Fibroblast of lung (primary cell): ENCODE data around the gene EDC4. TPM values are rescaled to one million over a fixed set of nuclear protein-coding genes. Genes with fewer than 3 reads are reported as not detected.

ENCODE experiments used
- DNase-seq, 2 donors: peaks; one replicate each; pipeline versions ENCODE4 v3.0.0 to v3.0.0-alpha.2; 2010; ENCODE audit warnings: low read depth in 2 of 2
- H2AFZ ChIP-seq: 2 replicates; pipeline ENCODE4 v1.5.1; 2012; ENCODE audit warnings: low read length, control low read depth, inconsistent platforms
- H3K27ac ChIP-seq: 2 replicates; pipeline ENCODE4 v1.5.1; 2011; ENCODE audit warnings: low read length, control low read depth; ENCODE audit not compliant: insufficient read depth
- H3K27me3 ChIP-seq: 2 replicates; pipeline ENCODE4 v1.5.1; 2011; ENCODE audit warnings: mild to moderate bottlenecking, low read length; ENCODE audit not compliant: control insufficient read depth, insufficient read depth
- H3K36me3 ChIP-seq: 2 replicates; pipeline ENCODE4 v1.5.1; 2011; ENCODE audit warnings: low read length; ENCODE audit not compliant: control insufficient read depth, insufficient read depth
- H3K4me1 ChIP-seq: 2 replicates; pipeline ENCODE4 v1.5.1; 2011; ENCODE audit warnings: low read length; ENCODE audit not compliant: control insufficient read depth, insufficient read depth; ENCODE audit errors: extremely low read depth
- H3K4me2 ChIP-seq: 2 replicates; pipeline ENCODE4 v1.5.1; 2011; ENCODE audit warnings: low read length, control low read depth; ENCODE audit not compliant: insufficient read depth; ENCODE audit errors: extremely low read depth
- H3K4me3 ChIP-seq, 4 experiments: fragments of 200-600 bp in 1 of 4; sonication (generic) in 1 of 4; replicated peaks in 1 of 4; 2 replicates each; pipeline ENCODE4 v1.5.1; 2011 to 2016; ENCODE audit warnings: low read length in 4 of 4, low read depth in 3 of 4, mild to moderate bottlenecking in 3 of 4, control low read depth in 2 of 4, inconsistent platforms in 1 of 4, mixed read lengths in 1 of 4; ENCODE audit not compliant: insufficient read depth in 1 of 4; ENCODE audit errors: control extremely low read depth in 1 of 4
- H3K79me2 ChIP-seq: 2 replicates; pipeline ENCODE4 v1.5.1; 2012; ENCODE audit warnings: mild to moderate bottlenecking, low read length, inconsistent platforms; ENCODE audit not compliant: control insufficient read depth, insufficient read depth
- H3K9ac ChIP-seq: 2 replicates; pipeline ENCODE4 v1.5.1; 2011; ENCODE audit warnings: mild to moderate bottlenecking, low read length, control low read depth; ENCODE audit not compliant: insufficient read depth
- H3K9me3 ChIP-seq: 2 replicates; pipeline ENCODE4 v1.5.1; 2012; ENCODE audit warnings: low read depth, low read length; ENCODE audit not compliant: control insufficient read depth, insufficient read depth
- H4K20me1 ChIP-seq: 2 replicates; pipeline ENCODE4 v1.5.1; 2011; ENCODE audit warnings: low read length; ENCODE audit not compliant: control insufficient read depth, insufficient read depth; ENCODE audit errors: extremely low read depth
- CTCF ChIP-seq, 2 donors: IDR thresholded peaks in 1 of 2; conservative IDR thresholded peaks in 1 of 2; 1 replicate in 1 of 2; 2 replicates in 1 of 2; pipeline ENCODE4 v1.5.1; 2011 to 2012; ENCODE audit warnings: low read length in 2 of 2, control low read depth in 1 of 2, inconsistent platforms in 1 of 2, low read depth in 1 of 2, mild to moderate bottlenecking in 1 of 2
- EZH2 ChIP-seq: IDR thresholded peaks from 2 replicates; pipeline ENCODE4 v1.5.1; 2012; ENCODE audit warnings: low read length, control low read depth, mild to moderate bottlenecking; ENCODE audit errors: missing control alignments
- polyA plus RNA-seq, 2 donors: library from polyadenylated mRNA; depleted of rRNA in 1 of 2; stranded (reverse) in 1 of 2; unstranded in 1 of 2; fragments of >200 nt; gene quantifications; 2 replicates each; pipeline ENCODE4 v1.2.1, GENCODE V29; 2011 to 2012; ENCODE audit warnings: missing spikeins in 1 of 2
- total RNA-seq: library from RNA; depleted of rRNA; stranded (reverse); fragments of >200 nt; gene quantifications from 2 replicates; pipeline ENCODE4 v1.2.1, GENCODE V29; 2014

Gene EDC4
- total and polyA plus RNA-seq, 2 donors (not counting 1 experiment from before 2014, with no cell fraction given), result 27.4 to 49.4 TPM

- H4K20me1 ChIP-seq, result no peaks in the 10 kb centered on the region
- no peak overlapping the region for H2AFZ ChIP-seq
- H3K4me2 ChIP-seq, result no peak overlapping the region
- no peak overlapping the region for H3K4me3 ChIP-seq
- peaks cover 33% of the 10 kb centered on the region for H3K79me2 ChIP-seq
- peaks cover 16% of the 10 kb centered on the region for H3K36me3 ChIP-seq
- no peaks in the 10 kb centered on the region for H3K27me3 ChIP-seq
- no peak overlapping the region for H3K27ac ChIP-seq
- H3K4me1 ChIP-seq, result no peaks in the 10 kb centered on the region
- H3K9ac ChIP-seq, result no peak overlapping the region
- TF ChIP-seq CTCF (conservative IDR thresholded peaks at IDR 0.05 in 1 of 2, IDR thresholded peaks at IDR 0.05 in 1 of 2; ENCODE audit: low read depth in 1 of 2, low read length in 2 of 2), result no peak
- no peak for TF ChIP-seq EZH2
- H3K9me3 ChIP-seq, result no peaks in the 10 kb centered on the region
- no peak for DNase-seq
Observed at GRCh38 chr16:67871256-67871655, 1.6 kb upstream of the EDC4 start.

GRCh38 chr16:67872131-67872630, 671 bp upstream of the EDC4 start:
- Histone ChIP-seq H3K4me1 (no peaks in the 10 kb centered on the region), H3K36me3 (peaks cover 20% of the 10 kb centered on the region), H3K4me3 (peak overlapping the region in 1 of 4 experiments; percentile 96), H4K20me1 (no peaks in the 10 kb centered on the region), H3K4me2 (no peak overlapping the region), H3K79me2 (peaks cover 40% of the 10 kb centered on the region), H3K27me3 (no peaks in the 10 kb centered on the region), H3K27ac (peak overlapping the region; percentile 85), H3K9ac (no peak overlapping the region), H3K9me3 (no peaks in the 10 kb centered on the region), H2AFZ (no peak overlapping the region)
- TF ChIP-seq CTCF (conservative IDR thresholded peaks at IDR 0.05 in 1 of 2, IDR thresholded peaks at IDR 0.05 in 1 of 2; ENCODE audit: low read depth in 1 of 2, low read length in 2 of 2), result no peak
- TF ChIP-seq EZH2, result no peak
- no peak for DNase-seq

- Histone ChIP-seq H3K27me3 (no peaks in the 10 kb centered on the region), H3K27ac (peak overlapping the region; percentile 85), H3K9ac (peak overlapping the region; percentile 85), H3K79me2 (peaks cover 40% of the 10 kb centered on the region), H3K9me3 (no peaks in the 10 kb centered on the region), H4K20me1 (no peaks in the 10 kb centered on the region), H2AFZ (peak overlapping the region; percentile 79), H3K4me3 (peak overlapping the region; percentile 90 to 96 (median 95)), H3K4me2 (peak overlapping the region; percentile 98), H3K36me3 (peaks cover 21% of the 10 kb centered on the region), H3K4me1 (no peaks in the 10 kb centered on the region)
- TF ChIP-seq CTCF (conservative IDR thresholded peaks at IDR 0.05 in 1 of 2, IDR thresholded peaks at IDR 0.05 in 1 of 2; ENCODE audit: low read depth in 1 of 2, low read length in 2 of 2) (no peak), EZH2 (no peak)
- DNase-seq, result peak; percentile 14 to 16
Observed at GRCh38 chr16:67873435-67874370, 851 bp downstream of the EDC4 start.
